Endodermal cell (in vitro differentiated cells): Measurements from ENCODE around the gene FNDC3A. TPM values are rescaled to one million over a fixed set of nuclear protein-coding genes. Genes with fewer than 3 reads are reported as not detected.

ENCODE experiments used
- DNase-seq: peaks from one replicate; pipeline ENCODE4 v3.0.0-alpha.2; 2017
- H3K27ac ChIP-seq: 2 replicates; pipeline ENCODE4 v1.5.1; 2013; ENCODE audit warnings: mild to moderate bottlenecking, low read depth, low read length, moderate library complexity
- H3K27me3 ChIP-seq: 2 replicates; pipeline ENCODE4 v1.6.1; 2013; ENCODE audit warnings: mild to moderate bottlenecking, low read length, moderate library complexity; ENCODE audit not compliant: insufficient read depth, control insufficient read depth, poor library complexity, severe bottlenecking
- H3K36me3 ChIP-seq: 2 replicates; pipeline ENCODE4 v1.7.0; 2013; ENCODE audit warnings: mild to moderate bottlenecking, low read length, moderate library complexity; ENCODE audit not compliant: control insufficient read depth, insufficient read depth
- H3K4me1 ChIP-seq: one replicate; pipeline ENCODE4 v1.7.0; 2013; ENCODE audit warnings: low read length; ENCODE audit not compliant: control insufficient read depth, insufficient read depth
- H3K4me3 ChIP-seq: 2 replicates; pipeline ENCODE4 v1.5.1; 2013; ENCODE audit warnings: mild to moderate bottlenecking, low read length, moderate library complexity
- H3K9ac ChIP-seq: 2 replicates; pipeline ENCODE4 v1.6.1; 2013; ENCODE audit warnings: mild to moderate bottlenecking, low read length, moderate library complexity; ENCODE audit not compliant: poor library complexity, severe bottlenecking; ENCODE audit errors: extremely low read depth
- H3K9me3 ChIP-seq: 2 replicates; pipeline ENCODE4 v1.6.1; 2013; ENCODE audit warnings: mild to moderate bottlenecking, low read length, moderate library complexity; ENCODE audit not compliant: control insufficient read depth
- H3K27ac Mint-ChIP-seq: 2 replicates; pipeline ENCODE4 v1.8.0; 2020; ENCODE audit warnings: mixed read lengths
- H3K27me3 Mint-ChIP-seq: 2 replicates; pipeline ENCODE4 v1.8.0; 2021; ENCODE audit warnings: mild to moderate bottlenecking, mixed read lengths; ENCODE audit not compliant: insufficient read depth
- H3K36me3 Mint-ChIP-seq: 2 replicates; pipeline ENCODE4 v1.8.0; 2020; ENCODE audit warnings: low read depth, mixed read lengths
- H3K4me1 Mint-ChIP-seq: 2 replicates; pipeline ENCODE4 v1.8.0; 2020; ENCODE audit warnings: mixed read lengths
- H3K4me3 Mint-ChIP-seq: 2 replicates; pipeline ENCODE4 v1.8.0; 2020; ENCODE audit warnings: mild to moderate bottlenecking, moderate library complexity, mixed read lengths
- H3K9me3 Mint-ChIP-seq: 2 replicates; pipeline ENCODE4 v1.8.0; 2020; ENCODE audit warnings: mild to moderate bottlenecking, mixed read lengths
- WGBS, 2 experiments: methylation state at CpG; one replicate each; pipeline versions ENCODE4 v1.1.5 to v1.1.7; 2013; ENCODE audit warnings: missing lambda C conversion rate in 2 of 2, mixed read lengths in 1 of 2; ENCODE audit not compliant: insufficient coverage in 1 of 2, insufficient read length in 1 of 2; 5-methylcytosine and 5-hydroxymethylcytosine counted together
- total RNA-seq, 2 donors: library from RNA; stranded (reverse); fragmentation: NEBNext Ultra II Directional in 1 of 2; extraction: Animal tissue kit (Norgen Biotek cat#: 25700) in 1 of 2; gene quantifications; 2 replicates in 1 of 2; 3 replicates in 1 of 2; pipeline ENCODE4 v1.2.1, GENCODE V29; 2021
- TF ChIP-seq, protein P1 (sequence below): fragments of 200-600 bp; sonication (generic); conservative IDR thresholded peaks from 2 replicates; pipeline ENCODE4 v1.5.0; 2021; ENCODE audit warnings: antibody characterized with exemption, mild to moderate bottlenecking

The FNDC3A gene
- total RNA-seq, 2 donors from 2014 or later: 42.2 to 42.8 TPM

- WGBS, 2 experiments: 94 to 100% methylated on average over 3 to 7 of the region's 7 CpGs
- no peak overlapping the region for H3K27ac ChIP-seq
Measured at GRCh38 chr13:49164712-49165111, 189.0 kb downstream of the FNDC3A start.

DNA sequence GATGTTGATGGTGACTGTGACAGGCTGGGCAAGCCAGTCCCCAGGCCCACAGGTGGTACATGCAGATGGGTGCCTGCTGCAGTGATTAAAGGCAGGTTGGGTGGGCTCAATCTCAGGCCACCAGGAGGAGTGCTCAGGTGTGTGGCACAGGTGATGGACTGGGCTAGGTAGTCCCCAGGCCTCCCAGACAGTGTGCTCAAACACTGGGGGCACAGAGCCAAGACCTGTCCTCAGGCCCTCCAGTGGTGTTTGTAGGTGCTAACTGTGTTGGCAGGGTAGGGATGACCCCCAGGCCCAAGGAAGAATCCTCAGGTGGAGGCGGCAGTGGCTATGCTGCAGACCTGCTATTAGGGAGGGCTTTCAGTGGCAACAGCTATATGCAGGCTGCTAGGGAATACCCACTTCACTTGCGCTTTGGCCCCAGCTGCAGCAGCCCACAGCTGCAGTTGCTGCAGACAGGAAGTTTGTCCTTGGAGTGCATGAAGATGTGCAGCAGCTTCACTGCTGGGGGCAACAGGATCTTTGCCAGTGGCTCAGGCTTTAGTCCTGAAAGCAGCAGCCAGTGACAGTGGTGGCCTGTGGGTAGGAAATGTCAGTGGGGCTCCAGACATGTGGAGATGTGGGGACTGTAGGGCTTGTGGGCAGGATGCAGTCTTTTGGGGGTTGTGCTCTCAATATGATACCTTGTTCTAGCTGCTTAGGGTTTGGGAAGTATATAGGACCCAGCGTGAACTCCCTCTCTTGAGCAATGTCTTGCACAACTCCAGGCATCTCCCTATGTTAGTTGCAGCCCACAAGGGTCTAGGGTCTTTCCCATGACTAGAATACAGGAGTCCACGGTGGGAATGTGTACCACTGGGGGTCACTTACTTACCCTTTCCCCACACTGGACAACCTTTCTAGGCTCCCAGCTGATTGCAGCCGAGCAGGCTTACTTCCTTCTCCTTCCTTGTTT, 190.4 kb downstream of the FNDC3A start:
- H3K9ac ChIP-seq: no peak overlapping the region
- 91 to 100% methylated on average over 2 to 5 of the region's 5 CpGs for WGBS, 2 experiments
- H3K9me3 ChIP-seq: peaks cover 35% of the 10 kb centered on the region
- no peaks in the 10 kb centered on the region for H3K4me1 ChIP-seq
- TF ChIP-seq, protein P1, sequence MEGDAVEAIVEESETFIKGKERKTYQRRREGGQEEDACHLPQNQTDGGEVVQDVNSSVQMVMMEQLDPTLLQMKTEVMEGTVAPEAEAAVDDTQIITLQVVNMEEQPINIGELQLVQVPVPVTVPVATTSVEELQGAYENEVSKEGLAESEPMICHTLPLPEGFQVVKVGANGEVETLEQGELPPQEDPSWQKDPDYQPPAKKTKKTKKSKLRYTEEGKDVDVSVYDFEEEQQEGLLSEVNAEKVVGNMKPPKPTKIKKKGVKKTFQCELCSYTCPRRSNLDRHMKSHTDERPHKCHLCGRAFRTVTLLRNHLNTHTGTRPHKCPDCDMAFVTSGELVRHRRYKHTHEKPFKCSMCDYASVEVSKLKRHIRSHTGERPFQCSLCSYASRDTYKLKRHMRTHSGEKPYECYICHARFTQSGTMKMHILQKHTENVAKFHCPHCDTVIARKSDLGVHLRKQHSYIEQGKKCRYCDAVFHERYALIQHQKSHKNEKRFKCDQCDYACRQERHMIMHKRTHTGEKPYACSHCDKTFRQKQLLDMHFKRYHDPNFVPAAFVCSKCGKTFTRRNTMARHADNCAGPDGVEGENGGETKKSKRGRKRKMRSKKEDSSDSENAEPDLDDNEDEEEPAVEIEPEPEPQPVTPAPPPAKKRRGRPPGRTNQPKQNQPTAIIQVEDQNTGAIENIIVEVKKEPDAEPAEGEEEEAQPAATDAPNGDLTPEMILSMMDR: no peak
- peaks cover 43% of the 10 kb centered on the region for H3K9me3 Mint-ChIP-seq
- DNase-seq: no peak
- peaks cover 53% of the 10 kb centered on the region for H3K36me3 Mint-ChIP-seq
- no peaks in the 10 kb centered on the region for H3K27me3 ChIP-seq
- H3K4me3 Mint-ChIP-seq: no peak overlapping the region
- no peak overlapping the region for H3K4me3 ChIP-seq
- no peaks in the 10 kb centered on the region for H3K27me3 Mint-ChIP-seq
- peak overlapping the region; percentile 75 for H3K27ac Mint-ChIP-seq
- no peak overlapping the region for H3K27ac ChIP-seq
- peaks cover 40% of the 10 kb centered on the region for H3K36me3 ChIP-seq
- no peaks in the 10 kb centered on the region for H3K4me1 Mint-ChIP-seq

More at GRCh38 chr13:49164712-49165111, 189.0 kb downstream of the FNDC3A start:
- Histone ChIP-seq H3K9me3 (peaks cover 35% of the 10 kb centered on the region), H3K4me1 (no peaks in the 10 kb centered on the region), H3K36me3 (peaks cover 40% of the 10 kb centered on the region), H3K27me3 (no peaks in the 10 kb centered on the region), H3K9ac (no peak overlapping the region), H3K4me3 (peak overlapping the region; percentile 6)
- DNase-seq: no peak
- peaks cover 64% of the 10 kb centered on the region for H3K36me3 Mint-ChIP-seq
- H3K27me3 Mint-ChIP-seq: no peaks in the 10 kb centered on the region
- H3K4me3 Mint-ChIP-seq: no peak overlapping the region
- H3K27ac Mint-ChIP-seq: no peak overlapping the region
- no peaks in the 10 kb centered on the region for H3K4me1 Mint-ChIP-seq
- peaks cover 48% of the 10 kb centered on the region for H3K9me3 Mint-ChIP-seq
- TF ChIP-seq, protein P1: no peak

- Mint-ChIP-seq H3K4me1 (no peaks in the 10 kb centered on the region), H3K9me3 (no peaks in the 10 kb centered on the region), H3K27me3 (no peaks in the 10 kb centered on the region), H3K4me3 (no peak overlapping the region), H3K27ac (no peak overlapping the region), H3K36me3 (peaks cover 49% of the 10 kb centered on the region)
- Histone ChIP-seq H3K27ac (no peak overlapping the region), H3K4me1 (no peaks in the 10 kb centered on the region), H3K9me3 (no peaks in the 10 kb centered on the region), H3K9ac (no peak overlapping the region), H3K4me3 (no peak overlapping the region), H3K36me3 (peaks cover 48% of the 10 kb centered on the region), H3K27me3 (no peaks in the 10 kb centered on the region)
- TF ChIP-seq, protein P1: no peak
- DNase-seq: no peak
Measured at GRCh38 chr13:49171359-49171758, 195.6 kb downstream of the FNDC3A start.
